ENCODE data around the gene MAPK1.
"Not testable (repeated sequence)": the region's sequence is repeated elsewhere in the genome, so short reads cannot be mapped to it uniquely, and the experiment has no call there.

- TF ChIP-seq GLIS3 (CRISPR knock-in tag; IDR thresholded peaks at IDR 0.05); ARNTL (CRISPR knock-in tag; IDR thresholded peaks at IDR 0.05; ENCODE audit: borderline replicate concordance, low read depth): not testable (repeated sequence)
Observed at GRCh38 chr22:21721195-21721852, 146.1 kb downstream of the MAPK1 start.

Data from SK-N-SH treated with all-trans-retinoic acid at 6 μM for 48 hours (cell line).